SK-N-SH (cell line): ENCODE data around the gene FBXO4. TPM values are rescaled to one million over a fixed set of nuclear protein-coding genes. Genes with fewer than 3 reads are reported as not detected.

ENCODE experiments used
- CTCF ChIA-PET: fragments of 300-600, 350-600 bp; formaldehyde crosslinking; extraction: SDS; loops from one replicate; lab custom pipeline; 2021; lab: Yijun Ruan, JAX
- POLR2A ChIA-PET: fragments of 350-600 bp; sonication (Branson Sonifier 250); formaldehyde crosslinking; extraction: SDS; loops from one replicate; lab custom pipeline; 2020; ENCODE audit warnings: antibody characterized with exemption, inconsistent platforms; lab: Yijun Ruan, JAX
- DNase-seq: peaks from one replicate; pipeline ENCODE4 v3.0.0; 2012
- H2AFZ ChIP-seq: fragments of 200-600 bp; sonication (generic); 2 replicates; pipeline ENCODE4 v1.8.1; 2016; ENCODE audit warnings: antibody characterized with exemption, mild to moderate bottlenecking, low read depth
- H3F3A ChIP-seq: fragments of 200-600 bp; sonication (generic); replicated peaks from 2 replicates; pipeline ENCODE3; 2016; ENCODE audit warnings: antibody characterized with exemption, mild to moderate bottlenecking; ENCODE audit not compliant: insufficient read depth
- H3K27ac ChIP-seq, 2 experiments: fragments of 200-500 bp in 1 of 2; fragments of 200-600 bp in 1 of 2; sonication (Bioruptor generic) in 1 of 2; sonication (generic), shearing (Covaris generic) in 1 of 2; 2 replicates each; pipeline versions ENCODE4 v1.5.1 to v1.6.1; 2014 to 2016; ENCODE audit warnings: low read depth in 2 of 2, inconsistent platforms in 1 of 2, low read length in 1 of 2, mild to moderate bottlenecking in 1 of 2, mixed read lengths in 1 of 2
- H3K27me3 ChIP-seq: fragments of 200-600 bp; sonication (generic), shearing (Covaris generic); 2 replicates; pipeline ENCODE4 v1.6.1; 2016; ENCODE audit warnings: mixed run types; ENCODE audit not compliant: insufficient read depth
- H3K36me3 ChIP-seq, 2 experiments: fragments of 200-500 bp in 1 of 2; fragments of 200-600 bp in 1 of 2; sonication (Bioruptor generic) in 1 of 2; sonication (generic) in 1 of 2; replicated peaks in 1 of 2; 2 replicates each; pipeline versions ENCODE3 to v1.5.1; 2014 to 2016; ENCODE audit warnings: low read length in 1 of 2, mild to moderate bottlenecking in 1 of 2; ENCODE audit not compliant: insufficient read depth in 2 of 2, control insufficient read depth in 1 of 2
- H3K4me1 ChIP-seq, 2 experiments: fragments of 200-500 bp in 1 of 2; fragments of 200-600 bp in 1 of 2; sonication (Bioruptor generic) in 1 of 2; sonication (generic), shearing (Covaris generic) in 1 of 2; 2 replicates each; pipeline versions ENCODE4 v1.5.1 to v1.6.1; 2014 to 2016; ENCODE audit warnings: low read depth in 1 of 2, low read length in 1 of 2, mixed run types in 1 of 2; ENCODE audit not compliant: insufficient read depth in 2 of 2, control insufficient read depth in 1 of 2
- H3K4me2 ChIP-seq: fragments of 200-600 bp; sonication (generic), shearing (Covaris generic); 2 replicates; pipeline ENCODE4 v1.6.1; 2017; ENCODE audit warnings: mixed run types
- H3K4me3 ChIP-seq, 2 experiments: fragments of 200-500 bp in 1 of 2; fragments of 200-600 bp in 1 of 2; sonication (Bioruptor generic) in 1 of 2; sonication (generic), shearing (Covaris generic) in 1 of 2; 2 replicates each; pipeline versions ENCODE4 v1.5.1 to v1.8.1; 2014 to 2016; ENCODE audit warnings: low read depth in 2 of 2, inconsistent platforms in 1 of 2, low read length in 1 of 2, mild to moderate bottlenecking in 1 of 2, mixed read lengths in 1 of 2, moderate library complexity in 1 of 2
- H3K79me2 ChIP-seq: fragments of 200-600 bp; sonication (generic); 2 replicates; pipeline ENCODE4 v1.8.1; 2017; ENCODE audit warnings: mild to moderate bottlenecking; ENCODE audit not compliant: insufficient read depth
- H3K9ac ChIP-seq: fragments of 200-600 bp; sonication (generic); 2 replicates; pipeline ENCODE4 v1.6.1; 2017; ENCODE audit warnings: mixed run types
- H3K9me2 ChIP-seq: fragments of 200-600 bp; sonication (generic); 2 replicates; pipeline ENCODE4 v1.6.1; 2017; ENCODE audit warnings: mixed run types
- H3K9me3 ChIP-seq: fragments of 200-600 bp; sonication (generic); 2 replicates; pipeline ENCODE4 v1.6.1; 2017; ENCODE audit warnings: mixed run types, mild to moderate bottlenecking, moderate library complexity
- H4K20me1 ChIP-seq: fragments of 200-600 bp; sonication (generic); 2 replicates; pipeline ENCODE4 v1.6.1; 2017; ENCODE audit warnings: mild to moderate bottlenecking, mixed run types; ENCODE audit not compliant: insufficient read depth
- CTCF ChIP-seq: fragments of 200-600 bp; sonication (generic); IDR thresholded peaks from 2 replicates; pipeline ENCODE4 v1.6.1; 2017; ENCODE audit warnings: antibody characterized with exemption, mild to moderate bottlenecking, moderate library complexity
- EP300 ChIP-seq, 2 experiments: IDR thresholded peaks; 2 replicates each; pipeline versions ENCODE4 v1.4.0 to v1.6.1; 2012; ENCODE audit warnings: borderline replicate concordance in 1 of 2, low read depth in 1 of 2, low read length in 1 of 2
- FOSL2 ChIP-seq: IDR thresholded peaks from 2 replicates; pipeline ENCODE4 v1.4.0; 2012; ENCODE audit warnings: low read depth, mild to moderate bottlenecking, moderate library complexity, borderline replicate concordance
- FOXJ3 ChIP-seq: sonication (generic); formaldehyde crosslinking; IDR thresholded peaks from 2 replicates; pipeline ENCODE4 v1.5.1; 2020; ENCODE audit warnings: mild to moderate bottlenecking, missing genetic modification reagents
- FOXM1 ChIP-seq: IDR thresholded peaks from 2 replicates; pipeline ENCODE4 v1.4.0; 2012; ENCODE audit warnings: low read depth, mild to moderate bottlenecking
- GABPA ChIP-seq: IDR thresholded peaks from 2 replicates; pipeline ENCODE4 v1.4.0; 2012; ENCODE audit warnings: low read depth, mild to moderate bottlenecking
- GATA2 ChIP-seq: sonication (generic); formaldehyde crosslinking; IDR thresholded peaks from 2 replicates; pipeline ENCODE4 v1.5.0; 2020; ENCODE audit warnings: mild to moderate bottlenecking, missing genetic modification reagents
- MAX ChIP-seq: IDR thresholded peaks from 2 replicates; pipeline ENCODE4 v1.4.0; 2012; ENCODE audit warnings: low read depth
- NFIC ChIP-seq: IDR thresholded peaks from 2 replicates; pipeline ENCODE4 v1.4.0; 2012; ENCODE audit warnings: borderline replicate concordance
- NRF1 ChIP-seq: IDR thresholded peaks from 2 replicates; pipeline ENCODE4 v1.6.1; 2012; ENCODE audit warnings: low read depth, mild to moderate bottlenecking, low read length
- PBX3 ChIP-seq: IDR thresholded peaks from 2 replicates; pipeline ENCODE4; 2012
- POLR2AphosphoS5 ChIP-seq: IDR thresholded peaks from 2 replicates; pipeline ENCODE4 v1.6.1; 2012; ENCODE audit warnings: low read depth, low read length
- RAD21 ChIP-seq: IDR thresholded peaks from 2 replicates; pipeline ENCODE4 v1.6.1; 2012; ENCODE audit warnings: mild to moderate bottlenecking, low read length
- REST ChIP-seq: IDR thresholded peaks from 2 replicates; pipeline ENCODE4 v1.6.1; 2012; ENCODE audit warnings: mild to moderate bottlenecking, low read depth, low read length, moderate library complexity
- RFX5 ChIP-seq: IDR thresholded peaks from 2 replicates; pipeline ENCODE4 v1.6.1; 2012; ENCODE audit warnings: mild to moderate bottlenecking, improper control_type of control experiment, low read length
- RXRA ChIP-seq: IDR thresholded peaks from 2 replicates; pipeline ENCODE4 v1.4.0; 2012; ENCODE audit warnings: low read depth, mild to moderate bottlenecking, borderline replicate concordance
- SIN3A ChIP-seq: IDR thresholded peaks from 2 replicates; pipeline ENCODE4 v1.6.1; 2012; ENCODE audit warnings: low read depth, mild to moderate bottlenecking, low read length, moderate library complexity, borderline replicate concordance
- SMC3 ChIP-seq: IDR thresholded peaks from 2 replicates; pipeline ENCODE4 v1.6.1; 2012; ENCODE audit warnings: low read depth, low read length, improper control_type of control experiment
- TAF1 ChIP-seq: IDR thresholded peaks from 2 replicates; pipeline ENCODE4 v1.6.1; 2012; ENCODE audit warnings: low read depth, mild to moderate bottlenecking, low read length, moderate library complexity, borderline replicate concordance
- USF1 ChIP-seq: IDR thresholded peaks from 2 replicates; pipeline ENCODE4 v1.4.0; 2012; ENCODE audit warnings: low read depth, borderline replicate concordance
- ZBTB33 ChIP-seq: IDR thresholded peaks from 2 replicates; pipeline ENCODE4 v1.4.0; 2012; ENCODE audit warnings: low read depth, borderline replicate concordance
- WGBS: methylation state at CpG from one replicate; pipeline ENCODE4 v1.1.6; 2017; ENCODE audit warnings: low lambda C conversion rate; 5-methylcytosine and 5-hydroxymethylcytosine counted together
- polyA plus RNA-seq, 3 experiments: library from polyadenylated mRNA; depleted of rRNA; stranded (reverse); fragments of >200 nt; gene quantifications; 2 replicates each; pipeline ENCODE4 v1.2.3, GENCODE V29; 2012

Gene FBXO4
- polyA plus RNA-seq, 1 of the 3 experiments (the other 2 are of a cell fraction) = 2.9 TPM

GRCh38 chr5:41903892-41904799 is 20.9 kb upstream of the FBXO4 start, which contains the start of gene RIMOC1:
Gene RIMOC1 (plus strand): TSS chr5:41904344. CDS start chr5:41904368, 24 bp downstream.
- Histone ChIP-seq H3K4me3 (peak within 1 kb of the TSS; percentile 83 to 98), H3K9ac (peak within 1 kb of the TSS; percentile 90), H3K9me2 (no peaks in the 10 kb centered on the region), H3F3A (peaks cover 14% of the 10 kb centered on the region), H3K4me1 (peaks cover 8 to 10% of the 10 kb centered on the region in 2 experiments), H3K27me3 (no peaks in the 10 kb centered on the region), H3K27ac (peak within 1 kb of the TSS; percentile 75 to 82), H3K79me2 (peaks cover 28% of the 10 kb centered on the region), H4K20me1 (no peaks in the 10 kb centered on the region), H3K4me2 (peak within 1 kb of the TSS; percentile 87), H2AFZ (peak within 1 kb of the TSS; percentile 95), H3K36me3 (peaks cover 27 to 33% of the 10 kb centered on the region in 2 experiments), H3K9me3 (no peaks in the 10 kb centered on the region)
- ChIA-PET CTCF (interaction anchor here (0.6 to 1.5 kb wide), 3 partner anchors 12 to 153 kb away, joined by 3 to 8 read pairs (median 5); no protein-coding TSS in a partner anchor), POLR2A (interaction anchor here (0.8 to 1.6 kb wide), 7 partner anchors 10 to 111 kb away, joined by 3 to 11 read pairs (median 6); partner anchors contain the start of genes FBXO4 and OXCT1)
- under 1% methylated on average over 45 of the region's 55 CpGs for WGBS
- DNase-seq = peak; percentile 95
- TF ChIP-seq USF1 = peak; percentile 99
- 0 out of 2 replicates have a peak, but pooled peaks have one; percentile 1 for TF ChIP-seq RAD21
- peak; percentile 53 for TF ChIP-seq PBX3
- TF ChIP-seq MAX = peak; percentile 85
- TF ChIP-seq FOXJ3 (CRISPR knock-in tag) = no peak
- no peak for TF ChIP-seq SMC3
- no peak for TF ChIP-seq EP300 (IDR thresholded peaks at IDR 0.05; ENCODE audit: borderline replicate concordance in 1 of 2, low read depth in 1 of 2, low read length in 1 of 2)
- peak; percentile 95 for TF ChIP-seq SIN3A
- peak; percentile 66; the same call in 1 of the 2 replicates for TF ChIP-seq RFX5
- TF ChIP-seq TAF1 = peak; percentile 89
- TF ChIP-seq POLR2AphosphoS5 = peak; percentile 53; the same call in 1 of the 2 replicates
- TF ChIP-seq FOSL2 = no peak
- TF ChIP-seq GATA2 = no peak
- no peak for TF ChIP-seq NRF1
- no peak for TF ChIP-seq NFIC
- no peak for TF ChIP-seq CTCF
- TF ChIP-seq FOXM1 = no peak
- no peak for TF ChIP-seq RXRA
- TF ChIP-seq GABPA = peak; percentile 88
- TF ChIP-seq REST = no peak
- no peak for TF ChIP-seq ZBTB33
